ENCODE data around the gene LARP6.

The LARP6 gene

DNA sequence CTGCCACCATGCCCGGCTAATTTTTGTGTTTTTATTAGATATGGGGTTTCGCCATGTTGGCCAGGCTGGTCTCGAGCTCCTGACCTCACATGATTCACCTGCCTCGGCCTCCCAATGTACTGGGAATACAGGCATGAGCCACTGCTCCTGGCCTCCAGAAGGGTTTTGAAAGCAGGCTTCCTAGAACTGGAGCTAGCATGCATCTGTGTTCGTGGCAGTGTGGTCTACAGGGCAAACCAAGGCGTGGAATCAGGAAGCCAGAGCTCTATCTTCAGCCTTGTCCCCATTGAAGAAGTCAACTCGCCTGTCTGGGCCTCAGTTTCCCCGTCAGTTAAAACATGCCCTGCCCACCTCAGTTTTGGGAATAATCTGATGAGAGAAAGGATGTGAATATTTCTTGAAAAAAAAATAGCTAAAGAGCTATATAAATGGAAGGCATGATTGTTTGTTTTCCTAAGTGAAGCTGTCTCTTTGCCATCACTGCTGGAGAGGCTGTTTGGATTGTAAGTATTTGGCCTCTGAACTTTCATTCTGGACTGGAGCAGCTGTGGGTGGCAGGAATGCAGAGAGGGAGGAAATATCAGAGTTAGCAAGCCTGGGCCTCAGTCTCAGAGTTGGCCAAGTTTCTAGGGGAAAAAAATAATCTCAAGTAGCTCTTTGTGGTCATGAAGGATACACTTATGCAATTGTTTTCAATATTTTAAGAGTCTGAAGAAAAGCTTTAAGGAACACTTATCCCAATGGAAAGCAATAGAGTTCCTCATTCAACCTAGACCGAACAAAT is 54.1 kb downstream of the LARP6 start:
- no peak for FAIRE-seq
- no peak for DNase-seq (ENCODE audit: extremely low spot score, insufficient read length, low read depth)

DNA sequence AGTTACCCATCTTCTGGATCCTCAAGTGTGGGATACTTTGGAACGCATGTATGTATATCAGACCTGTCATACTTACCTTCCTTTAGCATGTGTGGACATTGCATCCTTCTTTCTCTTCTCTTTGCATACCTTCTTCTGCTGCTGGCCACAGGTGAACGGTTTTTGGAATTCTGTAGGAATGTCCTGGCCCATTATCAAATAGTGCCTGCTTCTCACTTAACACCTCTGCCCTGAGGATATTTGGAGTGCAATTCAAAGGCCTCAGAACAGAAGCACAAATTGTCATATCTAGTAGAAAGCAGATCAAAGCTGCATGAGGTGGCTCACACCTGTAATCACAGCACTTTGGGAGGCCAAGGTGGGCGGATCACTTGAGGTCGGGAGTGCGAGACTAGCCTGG is 56.5 kb downstream of the LARP6 start:
- DNase-seq (ENCODE audit: extremely low spot score, insufficient read length, low read depth) (no peak), FAIRE-seq (no peak)

- FAIRE-seq (no peak), DNase-seq (ENCODE audit: extremely low spot score, insufficient read length, low read depth) (no peak)
Measured at GRCh38 chr15:70796516-70797310, 57.2 kb downstream of the LARP6 start.

GRCh38 chr15:70795311-70795665 is 58.7 kb downstream of the LARP6 start:
- FAIRE-seq: no peak
- no peak for DNase-seq (ENCODE audit: extremely low spot score, insufficient read length, low read depth)

DNA sequence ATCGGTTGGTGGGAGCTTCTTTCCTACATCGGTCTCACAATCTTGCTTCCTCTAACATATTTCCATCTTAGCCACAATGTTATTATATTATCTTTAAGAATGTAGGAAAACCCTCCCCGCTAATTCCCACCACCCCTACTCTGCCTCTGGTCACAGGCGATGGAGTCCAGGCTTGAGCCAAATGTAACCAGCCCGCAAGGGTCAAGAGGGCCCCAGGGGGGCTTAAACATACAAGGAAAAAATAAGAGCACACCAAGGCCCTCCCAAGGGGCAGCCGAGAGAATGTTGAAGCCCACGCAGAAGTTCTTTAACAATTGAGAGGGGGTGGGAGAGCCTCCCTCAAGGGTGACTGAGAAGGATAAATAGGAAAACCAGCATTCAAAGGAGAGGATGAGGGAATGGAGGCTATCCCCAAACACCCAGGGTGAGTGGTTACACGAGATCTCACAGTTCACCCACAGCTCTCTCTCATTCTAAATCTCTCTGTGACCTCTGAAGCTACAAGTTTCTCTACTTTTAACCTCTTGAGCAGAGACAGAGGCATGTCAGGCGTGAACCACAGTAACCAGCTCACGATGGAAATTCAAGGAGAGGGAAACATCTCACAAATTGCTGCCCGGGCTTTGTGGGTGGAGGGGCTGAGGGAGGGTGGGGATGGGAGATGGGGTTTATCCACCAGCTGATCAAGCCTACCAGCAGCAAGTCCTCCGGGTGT is 59.2 kb downstream of the LARP6 start:
- FAIRE-seq: no peak
- DNase-seq (ENCODE audit: extremely low spot score, insufficient read length, low read depth): no peak

GRCh38 chr15:70793694-70794093 is 60.3 kb downstream of the LARP6 start:
- no peak for FAIRE-seq
- no peak for DNase-seq (ENCODE audit: extremely low spot score, insufficient read length, low read depth)

DNA sequence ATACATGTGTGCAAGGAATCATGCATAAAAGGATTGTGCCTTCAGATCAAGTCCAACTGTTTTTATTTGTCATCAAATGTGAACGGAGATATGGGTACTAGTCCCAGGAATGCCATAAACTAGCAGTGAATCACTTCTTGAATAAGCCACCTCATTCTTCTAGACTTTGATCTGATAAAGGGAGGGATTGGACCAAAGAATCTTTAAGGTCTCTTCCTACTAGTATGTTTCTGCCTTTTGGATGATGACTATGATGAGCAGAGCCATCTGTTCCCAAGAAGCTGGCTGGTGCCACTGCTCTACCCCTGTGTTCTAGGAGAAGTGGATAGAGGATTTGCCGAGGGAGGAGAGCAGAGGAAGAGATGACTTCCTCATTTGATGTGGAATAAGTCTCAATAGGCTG is 61.8 kb downstream of the LARP6 start:
- FAIRE-seq (no peak), DNase-seq (ENCODE audit: extremely low spot score, insufficient read length, low read depth) (no peak)

DNA sequence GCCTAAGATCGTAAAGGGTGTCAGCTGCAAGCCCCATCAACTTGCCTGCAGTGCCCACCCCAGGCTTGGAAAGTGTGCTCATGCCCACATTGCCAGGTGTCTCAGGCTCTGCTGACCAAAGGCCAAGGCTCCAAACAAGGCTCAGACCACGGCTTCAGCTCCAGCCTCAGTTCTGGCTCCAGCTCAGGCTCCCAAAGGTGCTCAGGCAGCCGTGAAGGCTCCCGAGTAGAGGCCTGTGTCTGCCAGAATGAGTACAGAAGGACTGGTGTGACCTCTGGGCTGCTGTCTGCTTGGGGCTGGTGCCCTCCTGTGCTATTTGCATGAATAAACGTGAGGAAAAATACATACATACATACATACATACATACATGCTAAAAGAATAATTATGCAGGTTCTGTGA is 62.7 kb downstream of the LARP6 start:
- FAIRE-seq (no peak), DNase-seq (ENCODE audit: extremely low spot score, insufficient read length, low read depth) (no peak)

DNA sequence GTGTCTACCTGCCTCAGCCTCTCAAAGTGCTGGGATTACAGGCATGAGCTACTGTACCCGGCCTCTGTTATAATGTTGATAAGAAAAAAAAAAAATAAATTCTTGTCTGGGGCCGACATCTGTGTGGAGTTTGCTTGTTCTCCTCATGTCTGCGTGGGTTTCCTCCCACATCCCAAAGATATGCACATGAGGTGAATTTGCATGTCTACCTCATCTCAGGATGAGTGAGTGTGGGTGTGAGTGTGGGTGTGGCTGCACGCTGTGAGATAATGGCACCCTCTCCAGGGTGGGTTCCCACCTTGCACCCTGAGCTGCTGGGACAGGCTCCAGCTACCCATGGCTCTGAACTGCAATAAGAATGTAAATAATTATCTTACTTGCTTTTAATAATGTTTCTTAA is 64.7 kb downstream of the LARP6 start:
- FAIRE-seq: no peak
- no peak for DNase-seq (ENCODE audit: extremely low spot score, insufficient read length, low read depth)

- DNase-seq (ENCODE audit: extremely low spot score, insufficient read length, low read depth) (no peak), FAIRE-seq (no peak)
Measured at GRCh38 chr15:70788114-70789049, 65.6 kb downstream of the LARP6 start.

DNA sequence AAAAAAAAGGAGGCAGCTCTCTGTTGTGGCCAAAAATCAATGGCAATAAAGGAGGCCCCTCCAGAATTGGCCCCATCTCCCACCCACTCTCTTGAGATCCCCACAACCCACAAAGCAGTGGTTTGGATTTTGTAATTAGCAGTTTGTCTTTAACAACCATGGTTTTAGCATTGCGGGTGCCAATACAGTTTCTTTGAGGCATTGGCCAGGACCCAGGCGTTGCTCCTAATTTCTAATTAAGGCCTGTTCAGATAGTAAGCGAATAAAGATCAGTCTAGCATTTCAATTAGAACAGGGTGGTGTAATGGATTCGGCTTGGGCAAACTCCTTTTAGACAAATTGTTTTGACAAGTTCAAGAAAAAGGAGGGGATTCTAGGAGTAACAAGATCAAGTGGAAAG is 67.0 kb downstream of the LARP6 start:
- FAIRE-seq: no peak

DNA sequence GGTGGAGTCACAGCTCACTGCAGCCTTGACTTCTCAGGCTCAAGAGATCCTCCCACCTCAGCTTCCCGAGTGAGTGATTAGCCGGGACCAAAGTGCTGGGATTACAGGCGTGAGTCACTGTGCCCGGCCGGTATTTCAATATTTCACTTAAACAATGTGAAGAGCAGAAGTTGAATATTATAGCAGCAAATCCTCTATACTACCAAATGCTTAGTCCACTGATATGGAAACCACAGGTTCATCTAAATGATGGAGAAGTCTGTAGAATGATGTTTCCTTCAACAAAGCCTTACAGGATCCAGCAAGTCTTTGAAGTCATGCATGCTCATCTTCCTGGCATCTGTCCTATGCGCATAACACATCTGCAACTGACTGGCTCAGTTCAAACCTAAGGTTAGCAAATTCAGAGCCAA is 70.3 kb downstream of the LARP6 start:
- DNase-seq (ENCODE audit: extremely low spot score, insufficient read length, low read depth): no peak
- no peak for FAIRE-seq

More for the DNA sequence above, 67.0 kb downstream of the LARP6 start:
- no peak for DNase-seq (ENCODE audit: extremely low spot score, insufficient read length, low read depth)

DNA sequence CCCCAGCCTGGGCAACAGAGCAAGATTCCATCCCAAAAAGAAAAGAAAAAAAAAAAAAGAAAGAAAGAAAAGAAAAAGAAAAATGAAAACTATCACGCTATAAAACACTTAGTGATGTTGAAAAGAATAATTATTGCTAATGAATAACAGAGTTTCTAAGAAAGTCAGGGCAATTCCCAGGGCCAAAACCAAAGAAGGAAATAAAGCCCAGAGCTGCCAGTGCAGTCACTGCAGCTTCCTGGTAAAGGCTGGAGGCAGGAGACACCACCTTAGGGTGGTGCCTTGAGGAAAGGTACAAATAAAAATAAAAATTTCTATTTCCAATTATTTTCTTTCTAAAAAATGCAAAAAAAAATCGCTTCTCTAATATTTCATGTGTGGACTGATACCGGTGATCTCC is 70.9 kb downstream of the LARP6 start:
- FAIRE-seq: no peak
- no peak for DNase-seq (ENCODE audit: extremely low spot score, insufficient read length, low read depth)

GRCh38 chr15:70781236-70781635 is 72.7 kb downstream of the LARP6 start:
- DNase-seq (ENCODE audit: extremely low spot score, insufficient read length, low read depth) (no peak), FAIRE-seq (no peak)
